Liver (tissue), 9 donors: ENCODE results near the gene DNAL4. TPM values are rescaled to one million over a fixed set of nuclear protein-coding genes. Genes with fewer than 3 reads are reported as not detected.

ENCODE experiments used
- DNase-seq: peaks from one replicate; pipeline ENCODE4 v3.0.0-alpha.2; 2017; ENCODE audit warnings: low spot score
- H3K27ac ChIP-seq, 2 donors: one replicate each; pipeline ENCODE4 v1.7.0; 2013; ENCODE audit warnings: inconsistent platforms in 2 of 2, low read length in 2 of 2, control low read depth in 1 of 2, low read depth in 1 of 2, mild to moderate bottlenecking in 1 of 2
- H3K27me3 ChIP-seq, 4 donors: one replicate each; pipeline versions ENCODE4 v1.6.1 to v1.7.0; 2013; ENCODE audit warnings: low read length in 3 of 4, inconsistent platforms in 1 of 4, mild to moderate bottlenecking in 1 of 4, moderate library complexity in 1 of 4; ENCODE audit not compliant: control insufficient read depth in 4 of 4, insufficient read depth in 4 of 4
- H3K36me3 ChIP-seq, 4 donors: one replicate each; pipeline versions ENCODE4 v1.6.1 to v1.7.0; 2013; ENCODE audit warnings: low read length in 3 of 4, mild to moderate bottlenecking in 3 of 4, low read depth in 1 of 4, moderate library complexity in 1 of 4; ENCODE audit not compliant: control insufficient read depth in 4 of 4, insufficient read depth in 3 of 4
- H3K4me1 ChIP-seq, 4 donors: one replicate each; pipeline versions ENCODE4 v1.6.1 to v1.7.0; 2013; ENCODE audit warnings: low read length in 3 of 4, mild to moderate bottlenecking in 3 of 4, moderate library complexity in 1 of 4; ENCODE audit not compliant: control insufficient read depth in 4 of 4, insufficient read depth in 4 of 4
- H3K4me3 ChIP-seq, 3 donors: one replicate each; pipeline versions ENCODE4 v1.6.1 to v1.7.0; 2013; ENCODE audit warnings: low read length in 3 of 3, control low read depth in 1 of 3, low read depth in 1 of 3, mild to moderate bottlenecking in 1 of 3
- H3K9ac ChIP-seq, 2 donors: one replicate each; pipeline ENCODE4 v1.7.0; 2013; ENCODE audit warnings: low read length in 2 of 2, mild to moderate bottlenecking in 2 of 2, moderate library complexity in 2 of 2, control low read depth in 1 of 2, low read depth in 1 of 2
- H3K9me3 ChIP-seq, 4 donors: one replicate each; pipeline versions ENCODE4 v1.6.1 to v1.7.0; 2013; ENCODE audit warnings: low read length in 3 of 4; ENCODE audit not compliant: control insufficient read depth in 4 of 4
- ATF3 ChIP-seq: IDR thresholded peaks from 2 replicates; pipeline ENCODE4 v1.6.1; 2016; ENCODE audit warnings: antibody characterized with exemption
- FOXA2 ChIP-seq: IDR thresholded peaks from 2 replicates; pipeline ENCODE4 v1.6.1; 2016; ENCODE audit warnings: antibody characterized with exemption
- HNF4G ChIP-seq: IDR thresholded peaks from 2 replicates; pipeline ENCODE4 v1.6.1; 2016; ENCODE audit warnings: antibody characterized with exemption
- JUND ChIP-seq, 2 donors: IDR thresholded peaks; 2 replicates each; pipeline ENCODE4 v1.6.1; 2016; ENCODE audit warnings: antibody characterized with exemption in 2 of 2
- MAX ChIP-seq: IDR thresholded peaks from 2 replicates; pipeline ENCODE4 v1.6.1; 2016; ENCODE audit warnings: antibody characterized with exemption
- RAD21 ChIP-seq, 2 donors: IDR thresholded peaks; 2 replicates each; pipeline ENCODE4 v1.6.1; 2016; ENCODE audit warnings: antibody characterized with exemption in 2 of 2, mild to moderate bottlenecking in 2 of 2
- REST ChIP-seq: IDR thresholded peaks from 2 replicates; pipeline ENCODE4 v1.6.1; 2016; ENCODE audit warnings: antibody characterized with exemption, mild to moderate bottlenecking
- RXRA ChIP-seq, 2 donors: IDR thresholded peaks; 2 replicates each; pipeline ENCODE4 v1.6.1; 2017 to 2018; ENCODE audit warnings: antibody characterized with exemption in 2 of 2, mild to moderate bottlenecking in 1 of 2
- SP1 ChIP-seq: IDR thresholded peaks from 2 replicates; pipeline ENCODE4 v1.6.1; 2018; ENCODE audit warnings: antibody characterized with exemption, mild to moderate bottlenecking
- YY1 ChIP-seq: IDR thresholded peaks from 2 replicates; pipeline ENCODE4 v1.6.1; 2016; ENCODE audit warnings: antibody characterized with exemption, mild to moderate bottlenecking
- ZBTB33 ChIP-seq: IDR thresholded peaks from 2 replicates; pipeline ENCODE4 v1.6.1; 2016; ENCODE audit warnings: antibody characterized with exemption
- WGBS: extraction: QIAGEN DNeasy Blood & Tissue Kit; methylation state at CpG from one replicate; pipeline ENCODE4 v1.1.7; 2013; 5-methylcytosine and 5-hydroxymethylcytosine counted together
- polyA plus RNA-seq, 2 donors: library from polyadenylated mRNA; stranded (reverse) in 1 of 2; unstranded in 1 of 2; fragments of 200-250 nt in 1 of 2; fragments of >200 nt in 1 of 2; fragmentation: Nextera tagmentation in 1 of 2; extraction: Ambion mirVana in 1 of 2; gene quantifications; one replicate each; pipeline versions ENCODE4 v1.2.1 to v1.2.3, GENCODE V29; 2013 to 2015
- total RNA-seq, 2 donors: library from RNA; depleted of rRNA; stranded (reverse); fragments of >200 nt; gene quantifications; one replicate each; pipeline ENCODE4 v1.2.3, GENCODE V29; 2014
- donor health status: healthy.
- donor health status: healthy.
- donor health status: healthy.
- donor health status: healthy.
- donor health status: healthy.

Gene DNAL4
- total and polyA plus RNA-seq, 4 donors: 4.0 to 5.6 (median 4.9) TPM

GRCh38 chr22:38776086-38776485, 17.9 kb downstream of the DNAL4 start:
- no peaks in the 10 kb centered on the region for H3K9me3 ChIP-seq
- H3K9ac ChIP-seq: no peak overlapping the region
- DNase-seq: no peak
- no peak overlapping the region for H3K27ac ChIP-seq
- no peaks in the 10 kb centered on the region for H3K27me3 ChIP-seq
- TF ChIP-seq ATF3: no peak
- no peak for TF ChIP-seq RXRA (IDR thresholded peaks at IDR 0.05)
- TF ChIP-seq RAD21 (IDR thresholded peaks at IDR 0.05): no peak
- no peak for TF ChIP-seq REST
- TF ChIP-seq ZBTB33: no peak
- TF ChIP-seq SP1: no peak
- TF ChIP-seq JUND (IDR thresholded peaks at IDR 0.05): no peak
- TF ChIP-seq YY1: no peak
- TF ChIP-seq MAX: no peak
- TF ChIP-seq HNF4G: no peak
- no peaks in the 10 kb centered on the region for H3K4me1 ChIP-seq
- WGBS: 68% methylated on average over 6 of the region's 6 CpGs
- no peak overlapping the region for H3K4me3 ChIP-seq
- H3K36me3 ChIP-seq: peaks cover 0 to 11% (median 3%) of the 10 kb centered on the region in 4 donors

GRCh38 chr22:38775656-38776055, 18.3 kb downstream of the DNAL4 start:
- no peak for TF ChIP-seq REST
- no peak for TF ChIP-seq RXRA (IDR thresholded peaks at IDR 0.05)
- TF ChIP-seq SP1: no peak
- no peak for TF ChIP-seq ATF3
- no peak for TF ChIP-seq FOXA2
- Histone ChIP-seq H3K27ac (no peak overlapping the region), H3K4me3 (no peak overlapping the region), H3K4me1 (no peaks in the 10 kb centered on the region), H3K36me3 (peaks cover 0 to 8% (median 3%) of the 10 kb centered on the region in 4 donors), H3K9me3 (no peaks in the 10 kb centered on the region), H3K27me3 (no peaks in the 10 kb centered on the region), H3K9ac (no peak overlapping the region)
- no peak for DNase-seq
- 85% methylated on average over 13 of the region's 13 CpGs for WGBS
